Mesenchymal stem cell (in vitro differentiated cells and primary cell): ENCODE data around the gene GIGYF2.

ENCODE experiments used
- DNase-seq: peaks from one replicate; pipeline ENCODE4 v3.0.0-alpha.2; 2013
- H2AFZ ChIP-seq: one replicate; pipeline ENCODE4 v1.6.1; 2013; ENCODE audit warnings: low read depth, mild to moderate bottlenecking, control low read depth, inconsistent platforms, low read length, moderate library complexity
- H2AK5ac ChIP-seq: 2 replicates; pipeline ENCODE4 v1.6.1; 2013; ENCODE audit warnings: low read length, moderate library complexity, mild to moderate bottlenecking, inconsistent platforms; ENCODE audit not compliant: severe bottlenecking
- H2BK120ac ChIP-seq: one replicate; pipeline ENCODE4 v1.6.1; 2013; ENCODE audit warnings: low read depth, mild to moderate bottlenecking, inconsistent platforms, low read length, moderate library complexity
- H2BK12ac ChIP-seq, 2 experiments: one replicate each; pipeline ENCODE4 v1.6.1; 2013; ENCODE audit warnings: inconsistent platforms in 2 of 2, low read length in 2 of 2, mild to moderate bottlenecking in 2 of 2, moderate library complexity in 2 of 2, control low read depth in 1 of 2
- H2BK15ac ChIP-seq: one replicate; pipeline ENCODE4 v1.6.1; 2013; ENCODE audit warnings: mild to moderate bottlenecking, low read depth, inconsistent platforms; ENCODE audit not compliant: poor library complexity, severe bottlenecking
- H2BK5ac ChIP-seq: 2 replicates; pipeline ENCODE4 v1.6.1; 2013; ENCODE audit warnings: low read depth, mild to moderate bottlenecking, low read length, control low read depth, inconsistent platforms; ENCODE audit not compliant: poor library complexity, severe bottlenecking
- H3K14ac ChIP-seq, 2 experiments: one replicate each; pipeline ENCODE4 v1.6.1; 2013; ENCODE audit warnings: inconsistent platforms in 2 of 2, low read length in 2 of 2, control low read depth in 1 of 2, mild to moderate bottlenecking in 1 of 2, moderate library complexity in 1 of 2
- H3K18ac ChIP-seq, 2 experiments: one replicate each; pipeline ENCODE4 v1.6.1; 2013; ENCODE audit warnings: inconsistent platforms in 2 of 2, low read length in 2 of 2, control low read depth in 1 of 2, low read depth in 1 of 2, mild to moderate bottlenecking in 1 of 2
- H3K23ac ChIP-seq, 2 experiments: one replicate each; pipeline ENCODE4 v1.6.1; 2013; ENCODE audit warnings: inconsistent platforms in 2 of 2, low read length in 2 of 2, mild to moderate bottlenecking in 2 of 2, moderate library complexity in 2 of 2, control low read depth in 1 of 2
- H3K27ac ChIP-seq: 2 replicates; pipeline ENCODE4 v1.5.1; 2013; ENCODE audit warnings: mild to moderate bottlenecking, moderate library complexity, low read length, control low read depth, inconsistent platforms; ENCODE audit not compliant: poor library complexity, severe bottlenecking
- H3K27me3 ChIP-seq, 2 experiments: 2 replicates each; pipeline versions ENCODE4 v1.6.1 to v1.7.0; 2013; ENCODE audit warnings: low read length in 2 of 2, mild to moderate bottlenecking in 2 of 2, moderate library complexity in 2 of 2, control low read depth in 1 of 2, inconsistent platforms in 1 of 2; ENCODE audit not compliant: control insufficient read depth in 1 of 2, insufficient read depth in 1 of 2
- H3K36me3 ChIP-seq, 2 experiments: 2 replicates each; pipeline versions ENCODE4 v1.6.1 to v1.7.0; 2013; ENCODE audit warnings: low read length in 2 of 2, control low read depth in 1 of 2, inconsistent platforms in 1 of 2, low read depth in 1 of 2, mild to moderate bottlenecking in 1 of 2; ENCODE audit not compliant: insufficient read depth in 2 of 2, control insufficient read depth in 1 of 2
- H3K4ac ChIP-seq, 2 experiments: one replicate each; pipeline ENCODE4 v1.6.1; 2013; ENCODE audit warnings: inconsistent platforms in 2 of 2, low read length in 2 of 2, mild to moderate bottlenecking in 2 of 2, moderate library complexity in 2 of 2, control low read depth in 1 of 2, low read depth in 1 of 2
- H3K4me1 ChIP-seq: 2 replicates; pipeline ENCODE4 v1.6.1; 2013; ENCODE audit warnings: low read depth, low read length, control low read depth; ENCODE audit not compliant: control insufficient read depth, insufficient read depth
- H3K4me2 ChIP-seq: 2 replicates; pipeline ENCODE4 v1.6.1; 2013; ENCODE audit warnings: low read length, mild to moderate bottlenecking, inconsistent platforms; ENCODE audit not compliant: poor library complexity, severe bottlenecking
- H3K4me3 ChIP-seq, 2 experiments: 2 replicates each; pipeline versions ENCODE4 v1.5.1 to v1.7.0; 2013; ENCODE audit warnings: low read length in 2 of 2, mild to moderate bottlenecking in 2 of 2, control low read depth in 1 of 2, low read depth in 1 of 2; ENCODE audit not compliant: insufficient read depth in 1 of 2
- H3K79me1 ChIP-seq: replicated peaks from 2 replicates; pipeline ENCODE4 v1.6.1; 2013; ENCODE audit warnings: mild to moderate bottlenecking, control low read depth, low read length, inconsistent platforms; ENCODE audit not compliant: poor library complexity, severe bottlenecking
- H3K9ac ChIP-seq: 2 replicates; pipeline ENCODE4 v1.7.0; 2013; ENCODE audit warnings: mild to moderate bottlenecking, low read length, moderate library complexity
- H3K9me3 ChIP-seq: 2 replicates; pipeline ENCODE4 v1.7.0; 2013; ENCODE audit warnings: mild to moderate bottlenecking, low read length; ENCODE audit not compliant: control insufficient read depth
- H4K8ac ChIP-seq: one replicate; pipeline ENCODE4 v1.6.1; 2013; ENCODE audit warnings: inconsistent platforms, mild to moderate bottlenecking, low read length, moderate library complexity
- H4K91ac ChIP-seq: one replicate; pipeline ENCODE4 v1.6.1; 2013; ENCODE audit warnings: mild to moderate bottlenecking, low read length, inconsistent platforms
- WGBS: methylation state at CpG from one replicate; pipeline ENCODE4 v1.1.7; 2013; ENCODE audit warnings: mixed read lengths; 5-methylcytosine and 5-hydroxymethylcytosine counted together

GIGYF2 gene

DNA sequence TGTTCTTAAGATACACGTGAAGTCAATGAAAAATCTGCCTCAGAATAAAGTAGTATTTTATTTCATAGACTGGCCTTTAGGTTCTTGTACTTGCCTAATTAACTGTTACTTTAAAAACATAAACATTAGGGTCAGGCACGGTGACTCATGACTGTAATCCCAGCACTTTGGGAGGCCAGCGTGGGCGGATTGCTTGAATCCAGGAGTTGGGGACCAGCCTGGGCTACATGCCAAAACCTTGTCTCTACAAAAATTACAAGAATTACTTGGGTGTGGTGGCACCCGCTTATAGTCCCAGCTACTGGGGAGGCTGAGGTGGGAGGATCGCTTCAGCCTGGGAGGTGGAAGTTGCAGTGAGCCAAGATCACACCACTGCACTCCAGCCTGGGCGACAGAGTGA is 157.0 kb downstream of the GIGYF2 start:
- Histone ChIP-seq H3K14ac (no peak overlapping the region), H4K8ac (no peak overlapping the region), H3K4me2 (no peak overlapping the region), H3K4me3 (no peak overlapping the region), H3K4me1 (peaks cover 18% of the 10 kb centered on the region), H2AFZ (no peak overlapping the region), H3K9ac (peak overlapping the region; percentile 5), H3K18ac (no peak overlapping the region), H3K23ac (no peak overlapping the region), H3K27me3 (no peaks in the 10 kb centered on the region), H2BK12ac (no peak overlapping the region), H3K79me1 (peaks cover 10% of the 10 kb centered on the region), H3K9me3 (no peaks in the 10 kb centered on the region), H2BK5ac (no peak overlapping the region), H3K4ac (no peak overlapping the region), H2AK5ac (no peak overlapping the region), H3K27ac (no peak overlapping the region), H3K36me3 (peaks cover 34 to 68% of the 10 kb centered on the region in 2 experiments), H2BK15ac (no peak overlapping the region), H4K91ac (no peak overlapping the region), H2BK120ac (no peak overlapping the region)
- DNase-seq: peak; percentile 90
- 0% methylated on average over 3 of the region's 7 CpGs for WGBS

DNA sequence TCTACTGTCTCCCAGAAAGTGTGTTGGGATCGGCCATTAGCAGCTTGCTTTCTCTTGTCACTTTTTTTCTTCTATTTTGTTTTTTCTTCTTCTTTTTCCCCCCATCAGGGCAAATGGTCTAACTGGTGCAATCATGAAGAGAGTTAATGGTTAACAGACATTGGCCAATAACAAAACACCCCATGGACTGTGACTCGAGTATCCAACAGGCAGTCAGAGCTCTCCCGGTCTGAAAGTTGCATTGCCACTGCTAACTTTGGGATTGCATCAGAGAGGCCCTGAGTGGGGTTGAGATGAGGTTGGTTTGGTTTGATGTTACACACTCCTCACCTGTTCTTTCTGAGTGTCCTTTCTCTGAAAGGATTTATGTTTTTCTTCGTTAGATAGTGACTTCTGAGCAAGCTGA is 160.0 kb downstream of the GIGYF2 start:
- peaks cover 16% of the 10 kb centered on the region for H3K79me1 ChIP-seq
- H3K4ac ChIP-seq: no peak overlapping the region
- H3K18ac ChIP-seq: no peak overlapping the region
- H3K9me3 ChIP-seq: no peaks in the 10 kb centered on the region
- no peak overlapping the region for H2AFZ ChIP-seq
- H2BK120ac ChIP-seq: no peak overlapping the region
- no peak overlapping the region for H3K4me3 ChIP-seq
- H2AK5ac ChIP-seq: peak overlapping the region; percentile 36
- H2BK15ac ChIP-seq: no peak overlapping the region
- H2BK12ac ChIP-seq: no peak overlapping the region
- H3K14ac ChIP-seq: no peak overlapping the region
- H3K23ac ChIP-seq: no peak overlapping the region
- no peak overlapping the region for H4K8ac ChIP-seq
- peaks cover 29% of the 10 kb centered on the region for H3K4me1 ChIP-seq
- H4K91ac ChIP-seq: no peak overlapping the region
- peak overlapping the region; percentile 94 for H3K27ac ChIP-seq
- no peak overlapping the region for H3K9ac ChIP-seq
- 94% methylated on average over 3 of the region's 4 CpGs for WGBS
- H3K27me3 ChIP-seq: no peaks in the 10 kb centered on the region
- H3K4me2 ChIP-seq: peak overlapping the region; percentile 37
- no peak overlapping the region for H2BK5ac ChIP-seq
- H3K36me3 ChIP-seq: peaks cover 26 to 67% of the 10 kb centered on the region in 2 experiments
- no peak for DNase-seq

DNA sequence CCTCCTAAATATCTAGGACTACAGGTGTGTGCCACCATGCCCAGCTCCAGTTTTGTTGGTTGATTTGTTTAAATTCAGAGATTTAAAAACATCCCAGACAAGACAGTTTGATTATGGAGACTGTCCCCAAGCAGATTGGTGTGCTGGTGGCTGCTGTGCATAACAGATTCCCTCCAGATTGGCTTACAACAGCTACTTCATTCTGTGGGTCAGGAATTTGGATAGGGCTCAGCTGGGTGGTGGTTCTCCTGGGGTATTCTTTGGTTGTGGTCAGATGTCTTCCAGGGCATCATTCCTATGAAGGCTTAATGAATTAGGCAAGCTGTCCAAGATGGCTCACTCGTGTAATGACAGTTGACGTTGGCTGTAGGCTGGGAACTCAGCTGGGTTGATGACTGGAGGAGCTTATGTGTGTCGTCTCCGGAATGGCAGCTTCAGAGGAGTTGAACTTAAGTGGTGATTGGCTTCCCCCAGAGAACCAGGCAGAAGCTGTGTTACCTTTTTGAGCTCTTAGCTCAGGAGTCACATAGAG is 162.3 kb downstream of the GIGYF2 start:
- DNase-seq: no peak
- H3K27me3 ChIP-seq: no peaks in the 10 kb centered on the region
- H4K8ac ChIP-seq: peak overlapping the region; percentile 37
- H3K23ac ChIP-seq: no peak overlapping the region
- no peaks in the 10 kb centered on the region for H3K9me3 ChIP-seq
- H2BK5ac ChIP-seq: no peak overlapping the region
- peaks cover 25% of the 10 kb centered on the region for H3K4me1 ChIP-seq
- H2AK5ac ChIP-seq: peak overlapping the region; percentile 80
- peaks cover 22% of the 10 kb centered on the region for H3K79me1 ChIP-seq
- 95% methylated on average over 4 of the region's 4 CpGs for WGBS
- H3K36me3 ChIP-seq: peaks cover 28 to 72% of the 10 kb centered on the region in 2 experiments
- H2BK12ac ChIP-seq: no peak overlapping the region
- no peak overlapping the region for H3K14ac ChIP-seq
- no peak overlapping the region for H4K91ac ChIP-seq
- no peak overlapping the region for H3K4me2 ChIP-seq
- H2AFZ ChIP-seq: no peak overlapping the region
- no peak overlapping the region for H3K18ac ChIP-seq
- H3K4me3 ChIP-seq: no peak overlapping the region
- H2BK120ac ChIP-seq: no peak overlapping the region
- H3K27ac ChIP-seq: no peak overlapping the region
- no peak overlapping the region for H3K9ac ChIP-seq
- no peak overlapping the region for H2BK15ac ChIP-seq
- no peak overlapping the region for H3K4ac ChIP-seq

DNA sequence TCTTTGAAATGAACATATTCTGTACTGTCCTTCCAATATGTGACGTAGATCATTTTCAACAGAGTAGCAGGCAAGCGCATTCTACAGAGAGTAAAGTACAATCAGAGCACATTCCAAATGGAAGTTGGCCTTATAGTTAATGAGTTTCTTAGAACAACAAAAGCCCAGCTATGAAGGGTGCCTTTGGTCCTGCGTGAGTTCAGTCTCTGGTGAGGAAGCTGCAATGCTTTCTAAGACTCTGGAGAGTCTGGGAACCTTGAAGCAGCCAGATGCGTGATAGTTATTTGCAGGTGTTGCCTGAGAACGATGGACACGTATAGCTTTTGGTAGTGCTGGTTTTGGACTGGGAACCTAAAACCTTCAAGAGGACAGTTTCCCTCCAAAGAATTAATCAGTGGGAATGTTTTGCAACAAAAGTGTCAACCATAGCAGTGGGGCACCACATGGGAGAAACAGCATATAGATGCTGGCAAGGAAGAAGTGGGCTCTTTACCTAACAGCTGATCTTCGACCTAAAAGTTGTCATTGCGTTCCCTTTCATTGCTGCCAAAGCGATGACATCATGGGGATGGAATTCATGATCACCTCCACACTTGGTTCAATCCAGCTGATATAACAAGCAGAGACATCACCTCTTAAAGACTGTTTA is 163.6 kb downstream of the GIGYF2 start:
- no peak overlapping the region for H2AFZ ChIP-seq
- DNase-seq: no peak
- no peak overlapping the region for H4K91ac ChIP-seq
- peaks cover 28 to 69% of the 10 kb centered on the region in 2 experiments for H3K36me3 ChIP-seq
- H3K14ac ChIP-seq: no peak overlapping the region
- 93% methylated on average over 9 of the region's 9 CpGs for WGBS
- H2BK15ac ChIP-seq: no peak overlapping the region
- H3K4me3 ChIP-seq: no peak overlapping the region
- no peak overlapping the region for H2BK120ac ChIP-seq
- H2AK5ac ChIP-seq: peak overlapping the region; percentile 58
- no peak overlapping the region for H2BK12ac ChIP-seq
- H3K23ac ChIP-seq: no peak overlapping the region
- H3K4me2 ChIP-seq: peak overlapping the region; percentile 30
- peak overlapping the region; percentile 73 for H3K27ac ChIP-seq
- no peak overlapping the region for H3K18ac ChIP-seq
- no peak overlapping the region for H3K9ac ChIP-seq
- no peak overlapping the region for H3K4ac ChIP-seq
- no peaks in the 10 kb centered on the region for H3K27me3 ChIP-seq
- peaks cover 20% of the 10 kb centered on the region for H3K79me1 ChIP-seq
- peaks cover 22% of the 10 kb centered on the region for H3K4me1 ChIP-seq
- H2BK5ac ChIP-seq: no peak overlapping the region
- H4K8ac ChIP-seq: no peak overlapping the region
- H3K9me3 ChIP-seq: no peaks in the 10 kb centered on the region
